ENCODE measurements around the gene MCTP1. TPM values are rescaled to one million over a fixed set of nuclear protein-coding genes. Genes with fewer than 3 reads are reported as not detected.
A peak's percentile ranks its signal among the peaks of the same experiment; 100 is the strongest.

MCTP1 gene
- total RNA-seq, 1 donor from 2014 or later: 3.4 TPM

- TF ChIP-seq CTCF (IDR thresholded peaks at IDR 0.05): peak; percentile 36
- H3K4me3 Mint-ChIP-seq (ENCODE audit: unreplicated experiment): no peak overlapping the region
- no peak overlapping the region for H3K27ac Mint-ChIP-seq (ENCODE audit: unreplicated experiment)
- no peaks in the 10 kb centered on the region for H3K36me3 Mint-ChIP-seq (ENCODE audit: low read depth)
- no peak for DNase-seq (ENCODE audit: low spot score)
- H3K4me1 Mint-ChIP-seq (ENCODE audit: low read depth): peaks cover 10% of the 10 kb centered on the region
- peaks cover 3% of the 10 kb centered on the region for H3K27me3 Mint-ChIP-seq (ENCODE audit: low read depth)
- H3K9me3 Mint-ChIP-seq (ENCODE audit: low read depth): peaks cover 3% of the 10 kb centered on the region
Observed at GRCh38 chr5:95317085-95317484, 32.2 kb upstream of the MCTP1 start.

DNA sequence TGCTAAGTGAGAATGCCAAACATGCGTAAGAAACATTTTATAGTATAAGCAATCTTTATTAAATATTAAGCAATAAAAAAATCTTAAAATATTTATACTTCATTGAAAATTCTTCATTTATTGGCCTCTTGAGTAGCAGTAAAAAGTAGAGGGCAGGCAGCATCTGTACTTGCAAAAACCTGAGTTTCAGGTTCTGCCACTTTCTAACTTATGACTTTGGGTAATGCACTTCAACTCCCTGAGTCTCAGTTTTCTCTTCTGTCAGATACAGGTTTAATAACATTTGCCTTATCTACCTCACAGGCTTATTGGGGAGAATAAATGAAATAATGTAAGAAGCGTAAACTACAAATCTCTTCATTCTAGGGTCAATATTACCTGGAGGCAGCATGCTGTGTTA is 19.8 kb upstream of the MCTP1 start:
- H3K9me3 Mint-ChIP-seq (ENCODE audit: low read depth): no peaks in the 10 kb centered on the region
- DNase-seq (ENCODE audit: low spot score): no peak
- peaks cover 45% of the 10 kb centered on the region for H3K27me3 Mint-ChIP-seq (ENCODE audit: low read depth)
- TF ChIP-seq CTCF (IDR thresholded peaks at IDR 0.05): no peak
- H3K4me3 Mint-ChIP-seq (ENCODE audit: unreplicated experiment): no peak overlapping the region
- no peaks in the 10 kb centered on the region for H3K36me3 Mint-ChIP-seq (ENCODE audit: low read depth)
- H3K4me1 Mint-ChIP-seq (ENCODE audit: low read depth): no peaks in the 10 kb centered on the region
- no peak overlapping the region for H3K27ac Mint-ChIP-seq (ENCODE audit: unreplicated experiment)

DNA sequence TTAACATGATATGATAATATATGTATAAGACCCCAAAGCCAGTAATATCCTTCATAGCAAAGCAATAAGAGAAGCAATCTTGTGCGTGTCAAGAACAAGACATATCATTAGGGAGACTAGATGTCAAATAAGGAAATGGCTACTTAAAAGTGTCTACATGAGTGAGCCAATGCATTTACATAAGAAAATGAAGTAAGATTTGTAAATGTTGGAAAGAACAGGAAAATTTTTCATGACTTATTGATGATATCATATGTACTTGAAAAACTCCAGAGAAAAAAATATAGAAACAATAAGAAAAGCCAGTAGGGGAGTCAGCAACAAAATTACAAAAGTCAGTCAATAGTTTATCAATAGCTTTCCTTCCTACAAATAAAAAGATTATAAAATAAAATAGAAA is 13.8 kb upstream of the MCTP1 start:
- H3K27me3 Mint-ChIP-seq (ENCODE audit: low read depth): peaks cover 53% of the 10 kb centered on the region
- no peak overlapping the region for H3K27ac Mint-ChIP-seq (ENCODE audit: unreplicated experiment)
- no peak for TF ChIP-seq CTCF (IDR thresholded peaks at IDR 0.05)
- H3K4me3 Mint-ChIP-seq (ENCODE audit: unreplicated experiment): no peak overlapping the region
- DNase-seq (ENCODE audit: low spot score): no peak
- no peaks in the 10 kb centered on the region for H3K36me3 Mint-ChIP-seq (ENCODE audit: low read depth)
- no peaks in the 10 kb centered on the region for H3K4me1 Mint-ChIP-seq (ENCODE audit: low read depth)
- no peaks in the 10 kb centered on the region for H3K9me3 Mint-ChIP-seq (ENCODE audit: low read depth)

DNA sequence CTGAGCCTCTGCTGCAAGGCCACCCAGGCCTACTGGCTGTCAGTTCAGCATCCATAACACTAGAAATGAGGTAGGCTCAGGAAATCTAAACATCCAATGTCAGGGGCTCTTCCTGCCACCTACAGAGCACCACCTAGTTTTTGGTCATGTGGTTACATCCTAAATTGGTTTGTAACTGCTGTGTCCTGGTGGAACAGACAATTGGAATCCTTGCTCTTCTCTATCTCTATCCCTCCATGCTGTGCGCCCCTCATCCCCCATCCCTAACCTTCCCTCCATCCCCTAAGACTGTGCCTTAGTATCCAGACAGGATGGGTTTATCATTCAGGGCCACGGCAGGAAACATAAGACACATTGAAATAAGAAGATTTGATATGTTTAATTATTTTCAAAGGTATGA is 11.4 kb upstream of the MCTP1 start:
- DNase-seq (ENCODE audit: low spot score): no peak
- Mint-ChIP-seq H3K4me1 (ENCODE audit: low read depth) (no peaks in the 10 kb centered on the region), H3K4me3 (ENCODE audit: unreplicated experiment) (no peak overlapping the region), H3K9me3 (ENCODE audit: low read depth) (no peaks in the 10 kb centered on the region), H3K27ac (ENCODE audit: unreplicated experiment) (no peak overlapping the region), H3K27me3 (ENCODE audit: low read depth) (peaks cover 64% of the 10 kb centered on the region), H3K36me3 (ENCODE audit: low read depth) (no peaks in the 10 kb centered on the region)
- no peak for TF ChIP-seq CTCF (IDR thresholded peaks at IDR 0.05)

GRCh38 chr5:95285409-95285755 is 488 bp upstream of the MCTP1 start:
- Mint-ChIP-seq H3K36me3 (ENCODE audit: low read depth) (peaks cover 3% of the 10 kb centered on the region), H3K9me3 (ENCODE audit: low read depth) (no peaks in the 10 kb centered on the region), H3K27ac (ENCODE audit: unreplicated experiment) (no peak overlapping the region), H3K4me1 (ENCODE audit: low read depth) (peaks cover 22% of the 10 kb centered on the region), H3K4me3 (ENCODE audit: unreplicated experiment) (peak overlapping the region; percentile 68), H3K27me3 (ENCODE audit: low read depth) (peaks cover 60% of the 10 kb centered on the region)
- no peak for DNase-seq (ENCODE audit: low spot score)
- no peak for TF ChIP-seq CTCF (IDR thresholded peaks at IDR 0.05)
